Activated CD8-positive, alpha-beta memory T cell treated with anti-CD3 and anti-CD28 coated beads for 4 hours (primary cell): ENCODE results near the gene S100A13.
"Not testable (repeated sequence)": the region's sequence is repeated elsewhere in the genome, so short reads cannot be mapped to it uniquely, and the experiment has no call there.

ENCODE experiments used
- DNase-seq, 2 donors: peaks; one replicate each; pipeline ENCODE4 v3.0.0-alpha.2; 2020; ENCODE audit warnings: low read depth in 2 of 2

Gene S100A13

DNA sequence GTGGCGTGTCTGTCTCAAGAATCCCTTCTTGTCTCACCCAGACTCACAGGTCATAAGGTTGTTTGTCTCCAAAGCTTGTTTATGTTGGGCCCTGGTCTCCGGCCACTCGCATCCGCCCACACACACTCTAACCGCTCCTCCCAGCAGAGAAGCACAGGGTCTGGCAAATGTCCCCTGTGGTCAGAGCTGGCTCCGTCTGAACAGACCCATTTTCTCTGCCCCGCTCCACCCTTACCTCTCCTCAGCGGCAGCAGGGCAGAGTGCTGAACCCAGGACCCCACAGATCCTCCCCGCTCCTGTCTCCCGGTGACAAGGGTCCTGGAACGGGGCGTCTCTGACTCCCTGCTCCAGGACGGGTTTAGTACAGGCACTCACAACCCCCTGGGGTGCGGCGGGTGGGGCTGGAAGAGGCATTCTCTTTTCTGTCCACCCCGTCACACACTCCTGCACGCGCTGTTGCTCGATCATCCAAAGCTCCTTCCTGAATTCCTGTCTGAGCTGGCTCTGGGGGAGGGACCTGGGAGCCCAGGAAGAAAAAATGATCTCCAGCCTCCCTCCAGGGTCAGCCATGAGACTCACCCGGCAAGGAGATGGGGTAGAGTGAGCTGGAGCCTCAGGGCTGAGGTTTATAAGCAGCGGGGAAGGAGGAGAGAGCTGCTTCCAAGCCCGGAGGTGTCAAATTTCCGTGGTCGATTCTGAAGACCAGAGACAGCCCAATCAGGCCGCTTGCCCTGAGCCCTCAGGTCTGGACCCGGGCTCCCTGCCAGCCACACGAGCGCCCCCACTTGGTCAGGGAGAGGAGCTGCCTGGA is at the start of gene S100A13:
Gene S100A13, minus strand, starts transcription at position 602 of the 811 bp plus-strand sequence. CDS start 1,033 bp downstream, outside the sequence.
- DNase-seq, result no peak

DNA sequence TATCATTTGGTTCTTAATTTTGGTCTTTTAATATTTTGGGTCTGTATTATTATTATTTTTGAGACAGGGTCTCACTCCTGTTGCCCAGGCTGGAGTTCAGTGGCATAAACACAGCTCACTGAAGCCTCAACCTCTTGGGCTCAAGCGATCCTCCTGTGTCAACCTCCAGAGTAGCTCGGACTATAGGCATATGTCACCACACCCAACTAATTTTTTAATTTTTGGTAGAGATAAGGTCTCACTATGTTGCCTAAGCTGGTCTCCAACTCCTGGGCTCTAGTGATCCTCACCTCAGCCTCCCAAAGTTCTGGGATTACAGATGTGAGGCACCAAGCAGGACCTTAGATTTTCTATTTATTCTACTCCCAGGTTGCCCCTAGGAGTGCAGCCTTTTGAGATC is 46.2 kb upstream of the S100A13 start:
- DNase-seq, result no peak

DNA sequence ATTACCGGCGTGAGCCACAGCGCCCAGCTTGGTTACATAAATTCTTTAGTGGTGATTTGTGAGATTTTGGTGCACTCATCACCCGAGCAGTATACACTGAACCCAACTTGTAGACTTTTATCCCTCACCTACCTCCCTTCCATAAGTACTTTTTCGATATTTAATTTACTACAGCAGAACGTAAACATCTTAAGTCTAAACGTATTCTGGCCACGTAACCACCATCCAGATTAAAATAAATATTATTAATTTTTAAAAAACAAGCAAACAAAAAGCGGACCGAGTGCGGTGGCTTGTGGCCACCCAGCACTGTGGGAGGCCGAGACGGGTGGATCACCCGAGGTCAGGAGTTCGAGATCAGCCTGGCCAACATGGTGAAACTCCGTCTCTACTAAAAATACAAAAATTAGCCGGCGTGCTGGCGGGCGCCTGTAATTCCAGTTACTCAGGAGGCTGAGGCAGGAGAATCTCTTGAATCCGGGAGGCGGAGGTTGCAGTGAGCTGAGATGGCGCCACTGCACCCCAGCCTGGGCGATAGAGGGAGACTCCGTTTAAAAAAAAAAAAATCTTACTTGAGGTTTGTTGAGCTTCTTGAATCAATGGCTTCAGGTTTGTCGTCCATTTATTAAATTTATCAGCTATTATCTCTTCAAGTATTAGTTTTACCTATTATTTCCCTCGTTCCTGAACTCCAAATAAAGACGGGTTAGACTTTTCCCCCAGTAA is 44.5 kb upstream of the S100A13 start:
- peak in 1 of 2 donors; percentile 8 for DNase-seq

DNA sequence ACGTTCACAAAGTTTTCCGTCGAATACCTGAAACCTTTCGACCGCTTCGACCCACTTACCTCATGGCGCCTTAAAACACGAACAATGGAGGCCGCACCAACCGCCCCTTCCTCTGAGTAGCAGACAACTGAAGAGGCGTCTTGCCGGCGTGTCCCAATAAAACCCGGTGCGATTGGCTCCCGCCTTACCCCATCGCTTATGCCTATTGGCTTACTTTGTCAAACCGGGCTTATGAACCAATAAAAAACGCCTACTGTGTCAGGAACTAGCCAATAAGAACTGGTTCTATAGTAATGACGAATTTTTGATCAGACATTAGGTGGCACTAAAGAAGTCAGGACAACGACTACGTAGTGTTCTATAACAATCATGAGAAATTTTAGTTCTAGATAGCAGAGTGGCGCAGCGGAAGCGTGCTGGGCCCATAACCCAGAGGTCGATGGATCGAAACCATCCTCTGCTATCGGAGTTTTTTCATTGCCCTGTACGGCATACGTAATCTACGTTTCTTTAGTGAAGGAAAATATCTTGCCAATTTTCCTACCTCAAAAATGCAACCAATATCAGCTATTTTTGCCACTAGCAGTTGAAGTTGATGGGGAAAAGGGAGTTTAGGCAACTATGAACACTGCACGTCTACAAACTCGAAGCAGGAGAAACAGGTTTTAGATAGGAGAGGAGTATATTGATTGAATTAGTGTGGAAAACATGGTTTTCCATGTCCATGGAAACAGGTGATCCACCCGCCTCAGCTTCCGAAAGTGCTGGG is 43.7 kb upstream of the S100A13 start, which contains the start of gene ILF2:
Gene ILF2, minus strand, starts transcription at position 135 of the 769 bp plus-strand sequence. Its CDS starts 71 bp downstream, at position 64.
- DNase-seq, result peak; percentile 90 to 96

DNA sequence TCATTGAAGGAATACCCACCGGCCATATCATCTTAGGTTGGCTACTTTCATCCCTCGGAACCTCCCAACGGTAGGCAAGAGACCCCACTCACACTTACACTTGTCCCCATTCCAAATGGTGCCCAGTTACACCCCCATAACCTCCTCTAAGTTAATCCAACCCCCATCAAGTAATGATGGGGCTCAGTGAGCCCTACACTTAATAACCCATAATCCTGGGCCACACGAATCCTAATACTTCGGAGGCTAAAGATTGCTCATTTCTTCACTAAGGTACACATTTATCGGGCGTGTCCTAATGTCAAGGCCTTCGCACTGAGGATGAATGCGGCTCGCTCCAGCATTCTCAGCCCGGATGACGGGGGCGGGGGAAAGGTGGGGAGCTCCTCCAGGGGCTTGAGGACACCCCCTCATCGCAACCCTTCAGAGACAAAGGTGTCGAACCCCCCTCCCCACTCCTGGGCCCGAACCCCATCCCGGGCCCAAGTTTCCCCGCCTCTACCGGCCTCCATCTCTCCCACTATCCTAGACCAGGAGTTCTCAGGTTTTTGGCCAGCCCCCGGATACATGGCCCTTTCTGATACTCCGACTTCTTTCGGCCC is 43.1 kb upstream of the S100A13 start:
- DNase-seq, result no peak

DNA sequence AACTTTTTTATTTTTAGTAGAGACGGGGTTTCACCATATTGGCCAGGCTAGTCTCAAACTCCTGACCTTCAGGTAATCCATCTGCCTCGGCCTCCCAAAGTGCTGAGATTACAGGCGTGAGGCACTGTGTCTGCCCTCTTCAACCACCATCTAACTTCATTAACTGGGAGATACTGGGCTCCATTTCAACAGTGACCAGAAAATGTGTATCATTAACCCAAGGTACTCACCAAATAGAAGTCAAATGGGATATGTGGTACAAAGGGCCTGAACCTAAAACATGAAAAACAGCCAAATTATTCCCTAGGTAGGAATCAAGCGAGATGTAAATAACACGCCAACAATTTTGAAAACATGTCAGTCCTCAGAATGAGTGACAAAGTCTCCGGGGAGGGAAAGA is 42.3 kb upstream of the S100A13 start:
- no peak for DNase-seq

DNA sequence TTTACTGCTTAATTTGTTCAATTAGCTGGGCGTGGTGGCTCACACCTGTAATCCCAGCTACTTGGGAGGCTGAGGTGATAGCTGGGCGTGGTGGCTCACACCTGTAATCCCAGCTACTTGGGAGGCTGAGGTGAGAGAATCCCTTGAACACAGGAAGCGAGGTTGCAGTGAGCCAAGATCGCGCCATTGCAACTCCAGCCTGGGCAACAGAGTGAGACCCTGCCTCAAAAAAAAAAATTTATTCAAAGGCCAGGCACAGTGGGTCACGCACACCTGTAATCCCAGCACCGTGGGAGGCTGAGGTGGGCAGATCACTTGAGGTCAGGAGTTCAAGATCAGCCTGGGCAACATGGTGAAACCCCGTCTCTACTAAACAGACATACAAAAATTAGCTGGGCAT is 41.4 kb upstream of the S100A13 start:
- DNase-seq, result not testable (repeated sequence)

DNA sequence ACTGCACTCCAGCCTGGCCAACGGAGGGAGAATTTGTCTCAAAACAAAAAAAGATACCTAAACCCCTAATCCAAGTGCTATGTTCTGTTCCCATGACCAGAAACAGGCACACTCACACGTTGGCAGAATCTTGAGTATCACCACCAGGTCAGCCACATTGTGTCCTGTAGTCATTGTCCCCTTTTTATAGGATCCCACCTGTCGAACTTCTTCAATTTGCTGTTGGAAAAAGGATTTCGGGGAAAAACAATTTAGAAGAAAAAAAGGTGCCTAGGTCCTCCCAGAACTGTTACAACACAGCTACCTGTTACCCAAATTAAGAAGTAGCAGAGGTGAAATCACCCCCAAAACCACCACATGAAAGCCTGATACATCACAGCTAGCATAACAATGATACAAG is 40.1 kb upstream of the S100A13 start:
- DNase-seq, result no peak

DNA sequence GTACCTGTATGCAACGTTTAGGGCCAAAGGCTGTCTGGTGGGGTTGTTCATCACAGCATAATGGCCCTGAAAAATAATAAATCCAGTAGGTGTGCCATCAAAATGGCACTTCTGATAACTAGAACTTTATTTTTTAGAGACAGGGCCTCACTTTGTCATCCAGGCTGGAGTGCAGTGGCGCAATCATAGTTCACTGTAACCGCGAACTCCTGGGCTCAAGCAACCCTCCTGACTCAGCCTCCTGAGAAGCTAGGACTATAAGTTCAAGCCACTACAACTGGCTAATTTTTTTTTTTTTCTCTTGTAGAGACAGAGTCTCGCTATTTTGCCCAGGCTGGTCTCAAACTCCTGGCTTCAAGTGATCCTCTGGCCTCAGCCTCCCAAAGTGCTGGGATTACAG is 35.9 kb upstream of the S100A13 start:
- DNase-seq, result no peak

DNA sequence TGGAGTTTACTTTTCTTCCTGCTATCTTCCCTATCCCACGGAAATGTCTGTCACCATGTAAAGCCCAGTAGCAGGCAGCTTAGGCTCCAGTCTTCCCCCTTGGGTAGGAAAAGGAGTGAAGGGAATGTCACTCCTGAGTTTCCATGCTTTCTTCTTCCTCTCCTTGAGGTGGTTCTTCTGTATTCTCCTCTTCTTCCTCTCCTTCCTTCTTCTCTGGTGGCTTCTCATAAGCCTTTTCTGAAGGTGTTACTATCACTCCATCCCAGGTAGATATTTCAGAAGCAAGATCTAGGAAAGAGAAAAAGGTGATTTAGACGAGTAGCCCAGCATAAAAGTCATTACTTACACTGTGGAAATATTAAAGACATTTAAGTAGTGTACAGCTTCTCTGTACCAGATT is 35.0 kb upstream of the S100A13 start:
- DNase-seq, result no peak

DNA sequence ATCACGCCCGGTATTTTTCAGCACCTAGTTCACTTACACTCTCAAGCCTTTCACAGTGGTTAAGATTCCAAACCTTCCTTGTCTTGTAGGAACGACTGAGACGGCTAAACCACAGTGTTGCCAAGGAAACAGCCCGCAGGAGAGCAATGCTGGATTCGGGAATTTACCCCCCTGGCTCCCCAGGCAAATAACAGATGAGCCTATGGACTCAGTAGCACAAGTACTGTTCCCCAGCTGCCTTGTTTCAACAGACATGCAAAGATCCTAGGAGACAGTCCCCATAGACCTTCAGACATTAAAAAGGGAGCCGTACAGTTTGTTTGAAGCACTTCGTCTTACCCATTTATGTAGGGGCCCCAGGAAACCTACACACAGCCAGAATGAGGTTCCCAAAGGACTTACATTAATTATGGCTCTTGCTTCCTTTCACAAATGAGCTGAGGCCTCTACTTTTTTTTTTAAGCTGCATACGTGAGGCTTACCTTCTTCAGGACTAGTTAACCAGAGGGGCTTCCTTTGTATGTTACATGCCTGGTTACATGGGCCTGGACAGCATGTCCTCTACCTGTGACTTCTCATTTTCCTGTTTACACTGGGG is 33.9 kb upstream of the S100A13 start:
- no peak for DNase-seq

DNA sequence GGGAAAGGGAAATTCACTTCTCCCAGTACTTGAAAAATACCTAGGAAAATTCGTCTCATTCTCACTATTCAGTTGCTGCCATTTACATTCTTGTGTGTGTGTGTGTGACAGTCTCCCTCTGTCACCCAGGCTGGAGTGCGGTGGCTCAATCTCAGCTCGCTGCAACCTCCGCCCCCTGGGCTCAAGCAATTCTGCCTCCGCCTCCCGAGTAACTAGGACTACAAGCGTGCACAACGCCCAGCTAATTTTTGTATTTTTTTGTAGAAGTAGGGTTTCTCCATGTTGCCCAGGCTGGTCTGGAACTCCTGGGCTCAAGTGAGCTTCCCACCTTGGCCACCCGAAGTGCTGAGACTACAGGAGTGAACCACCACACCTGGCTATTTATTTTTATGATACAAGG is 32.4 kb upstream of the S100A13 start:
- DNase-seq, result no peak

DNA sequence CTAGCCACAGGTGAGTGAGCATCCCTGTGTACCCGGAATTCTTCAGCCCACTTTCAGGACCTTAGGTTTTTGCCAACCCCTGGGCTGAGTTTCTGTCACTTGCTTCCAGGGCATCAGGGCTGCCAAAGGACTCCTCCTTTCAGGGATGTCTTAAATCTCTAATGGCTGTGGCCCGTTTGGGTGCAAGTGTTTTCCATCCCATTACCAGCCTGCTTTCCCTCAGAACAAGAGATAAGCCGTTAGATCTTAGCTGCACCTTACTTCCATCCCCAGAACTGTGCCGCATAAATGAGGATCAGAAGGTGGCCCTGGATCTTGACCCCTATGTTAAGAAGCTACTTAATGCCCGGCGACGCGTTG is 31.9 kb upstream of the S100A13 start:
- no peak for DNase-seq

DNA sequence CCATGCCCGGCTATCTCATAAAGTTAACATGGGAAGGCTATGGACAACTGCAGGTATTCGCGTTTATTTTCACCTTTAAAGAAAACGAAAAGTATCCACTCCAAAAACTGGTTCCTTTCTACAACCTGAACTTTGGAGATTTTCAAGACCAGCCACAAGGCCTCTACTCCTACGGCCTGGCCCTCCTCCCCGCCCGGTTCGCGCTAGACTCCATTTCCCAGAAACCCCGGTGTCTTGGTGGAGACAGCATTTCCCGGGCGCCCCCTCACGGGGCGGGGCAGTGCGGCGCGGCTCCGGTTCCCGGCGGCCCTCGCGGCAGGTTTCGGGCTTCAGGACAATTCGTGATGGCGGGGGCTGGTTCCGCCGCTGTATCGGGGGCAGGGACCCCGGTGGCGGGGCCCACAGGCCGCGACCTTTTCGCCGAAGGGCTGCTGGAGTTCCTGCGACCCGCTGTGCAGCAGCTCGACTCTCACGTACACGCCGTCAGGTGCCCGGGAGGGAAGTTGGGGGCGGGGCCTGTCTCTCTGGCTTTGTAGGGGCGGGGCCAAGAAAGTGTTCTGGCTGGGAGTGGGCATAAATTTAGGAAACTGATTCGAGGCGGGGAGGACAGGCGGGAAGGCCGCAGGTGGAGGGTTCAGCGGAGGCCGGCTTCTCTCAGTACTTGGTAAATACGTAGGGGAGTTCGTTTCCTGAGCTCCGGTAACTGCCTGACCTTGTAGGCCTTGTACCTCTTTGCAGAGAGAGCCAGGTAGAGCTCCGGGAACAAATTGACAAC is 31.3 kb upstream of the S100A13 start, which contains the start of gene SNAPIN:
Gene SNAPIN, plus strand, starts transcription at position 304 of the 775 bp plus-strand sequence. Its CDS starts 41 bp downstream, at position 345.
- DNase-seq, result peak; percentile 75 to 76

DNA sequence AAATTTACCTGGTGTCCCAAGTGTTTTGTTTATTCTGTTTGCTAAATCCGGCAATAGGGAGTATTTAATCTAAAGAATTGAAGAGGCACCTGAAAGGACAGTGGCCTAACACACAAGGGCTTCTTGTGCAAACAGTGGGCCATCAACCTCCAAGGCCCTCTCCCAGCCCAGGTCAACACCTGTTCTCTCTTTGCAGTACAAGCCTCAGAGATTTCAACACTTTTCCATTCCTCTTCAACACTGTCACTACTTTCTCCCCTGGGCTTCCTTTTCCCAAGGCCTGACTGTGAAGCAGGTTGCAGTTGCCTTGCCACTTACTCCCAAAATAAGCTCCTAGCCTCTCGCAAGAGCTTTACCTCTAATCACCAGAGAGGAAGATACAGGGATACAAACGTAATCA is 28.0 kb upstream of the S100A13 start:
- no peak for DNase-seq

DNA sequence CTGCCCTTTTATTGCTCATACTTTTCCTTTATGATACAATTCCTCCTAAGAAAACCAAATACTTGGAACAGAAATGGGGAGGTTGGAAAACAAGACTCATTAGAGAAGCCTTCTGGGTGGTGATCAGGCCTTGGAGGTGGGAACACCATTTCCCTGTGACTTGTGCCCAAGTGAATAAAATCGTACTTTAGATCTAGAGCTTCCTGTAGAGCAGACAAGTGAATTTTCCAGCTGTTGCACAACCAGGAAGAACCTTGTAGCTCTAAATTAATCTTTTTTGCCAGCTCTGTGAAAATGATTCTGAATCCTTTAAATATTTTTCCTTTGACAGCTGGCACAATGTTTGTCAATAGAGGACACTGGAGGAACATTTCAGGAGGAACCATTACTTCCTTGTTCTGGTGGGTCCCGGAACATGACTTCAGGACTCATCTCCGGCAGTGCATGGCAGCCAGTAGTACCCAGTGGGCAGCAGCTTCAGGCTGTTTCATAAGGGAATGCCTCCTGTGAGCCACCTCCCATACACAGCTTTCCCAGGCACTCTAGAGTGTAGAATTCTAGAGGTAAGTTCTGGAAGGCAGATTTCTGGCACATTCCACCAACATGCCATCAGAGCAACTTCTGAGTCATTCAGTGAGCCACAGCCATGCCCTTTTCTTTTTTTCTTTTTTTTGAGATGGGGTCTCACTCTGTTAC is 25.6 kb upstream of the S100A13 start:
- no peak for DNase-seq

DNA sequence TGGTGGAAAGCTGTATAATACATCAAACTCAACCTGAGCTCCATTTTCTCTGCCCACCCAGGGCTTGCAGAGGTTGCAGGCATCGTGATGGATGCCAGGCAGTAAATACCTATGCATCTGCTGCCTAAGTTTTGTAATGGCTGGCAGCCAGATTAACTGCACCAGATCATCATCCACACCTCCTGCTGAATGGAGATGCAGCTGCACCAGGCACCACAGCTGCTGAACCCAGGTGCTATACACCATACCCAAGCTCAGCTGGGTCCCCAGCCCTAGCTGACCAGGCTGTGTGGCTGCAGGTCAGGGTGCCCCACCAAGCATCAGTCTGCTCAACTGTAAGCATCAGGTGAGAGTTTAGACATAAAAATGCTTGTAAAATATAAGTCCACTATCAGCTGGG is 24.5 kb upstream of the S100A13 start:
- DNase-seq, result no peak

DNA sequence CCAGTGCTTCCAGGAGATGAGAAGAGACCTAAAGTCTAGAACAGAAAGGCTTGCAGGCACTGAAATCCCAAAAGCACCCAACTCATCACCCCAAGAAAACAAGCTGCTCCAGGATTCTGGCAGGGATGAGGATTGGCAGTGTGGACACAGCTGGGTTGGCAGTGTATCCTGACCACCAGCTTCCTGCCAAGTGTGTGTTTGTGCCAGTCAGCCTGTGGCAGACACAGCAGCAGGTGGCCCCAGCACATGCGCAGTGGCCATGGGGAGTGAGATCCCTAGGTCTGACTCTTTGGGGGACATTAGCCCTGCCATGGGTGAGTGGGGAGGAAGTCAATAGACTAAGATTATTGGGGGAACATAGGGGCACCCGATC is 22.5 kb upstream of the S100A13 start:
- no peak for DNase-seq

DNA sequence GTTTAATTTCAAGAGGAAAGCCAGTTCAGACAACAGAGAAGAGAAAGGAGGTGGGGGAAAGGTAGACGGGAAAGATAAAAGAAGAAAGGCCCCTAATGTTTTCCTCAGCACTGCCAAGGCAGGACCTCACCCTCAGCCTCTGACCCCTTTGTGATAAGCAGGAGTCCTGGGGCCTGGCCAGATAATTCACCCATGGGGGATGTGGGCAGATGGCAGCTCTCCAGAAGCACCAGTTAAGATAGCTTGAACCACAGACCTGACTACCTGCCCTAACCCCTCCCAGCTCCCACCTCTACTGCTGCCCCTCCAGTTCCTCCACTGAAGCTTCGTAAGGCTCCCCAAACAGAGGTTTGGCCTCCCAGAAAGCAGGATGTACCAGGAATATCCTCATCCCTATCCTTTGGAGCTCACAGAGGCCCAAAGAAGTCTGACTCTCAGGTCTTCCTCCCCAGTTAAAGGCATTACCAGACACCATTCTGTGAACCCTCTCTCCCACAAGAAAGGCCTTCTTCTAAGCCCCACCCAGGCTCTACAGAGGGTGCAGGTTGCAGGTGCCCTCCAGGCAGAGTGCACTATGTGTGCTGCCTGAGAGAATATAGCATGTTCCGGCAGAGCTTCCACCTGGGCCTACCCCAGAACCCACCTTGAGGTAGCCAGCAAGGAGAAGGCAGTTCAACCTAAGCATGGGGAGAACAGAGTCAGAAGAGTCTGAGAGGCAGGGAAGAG is 22.0 kb upstream of the S100A13 start:
- no peak for DNase-seq
